A673 (cell line): ENCODE results near the gene GMPPB. TPM values are rescaled to one million over a fixed set of nuclear protein-coding genes. Genes with fewer than 3 reads are reported as not detected.

ENCODE experiments used
- BruUV-seq: library from RNA; stranded (reverse); fragments of 400-500 nt; replicated peaks from 2 replicates; lab custom pipeline; 2021; lab: Mats Ljungman, UMichigan
- CTCF ChIA-PET: fragments of 300-600 bp; sonication (Branson Sonifier 250); formaldehyde crosslinking; loops from one replicate; lab custom pipeline; 2022; ENCODE audit warnings: antibody characterized with exemption; lab: Charles Lee
- POLR2A ChIA-PET: fragments of 300-600 bp; sonication (Branson Sonifier 250); formaldehyde crosslinking; loops from one replicate; lab custom pipeline; 2022; ENCODE audit warnings: antibody characterized with exemption; ENCODE audit not compliant: low non-redundant PET; lab: Charles Lee
- DNase-seq: peaks from one replicate; pipeline ENCODE4 v3.0.0-alpha.2; 2015; ENCODE audit warnings: low spot score
- H3K27ac ChIP-seq: fragments of 200-600 bp; sonication (generic); 2 replicates; pipeline ENCODE4 v1.5.1; 2016; ENCODE audit warnings: mixed run types, low read depth, mild to moderate bottlenecking, mixed read lengths, antibody characterized with exemption, low read length; ENCODE audit not compliant: poor library complexity, severe bottlenecking
- H3K27me3 ChIP-seq: fragments of 200-600 bp; sonication (generic); replicated peaks from 2 replicates; pipeline ENCODE4 v1.6.1; 2017; ENCODE audit warnings: mixed run types, low read depth, mild to moderate bottlenecking, mixed read lengths, antibody characterized with exemption, low read length; ENCODE audit not compliant: insufficient read depth, poor library complexity
- H3K36me3 ChIP-seq: fragments of 200-600 bp; sonication (generic); 2 replicates; pipeline ENCODE4 v1.6.1; 2016; ENCODE audit warnings: mixed run types, mild to moderate bottlenecking, mixed read lengths, antibody characterized with exemption, low read length; ENCODE audit not compliant: insufficient read depth, poor library complexity, severe bottlenecking
- H3K4me1 ChIP-seq: fragments of 200-600 bp; sonication (generic); 2 replicates; pipeline ENCODE4 v1.6.1; 2017; ENCODE audit warnings: mixed run types, mild to moderate bottlenecking, mixed read lengths, antibody characterized with exemption, low read length; ENCODE audit not compliant: insufficient read depth, poor library complexity, severe bottlenecking
- H3K4me3 ChIP-seq: fragments of 200-600 bp; sonication (generic); 2 replicates; pipeline ENCODE4 v1.5.1; 2016; ENCODE audit warnings: low read depth, mixed run types, mild to moderate bottlenecking, mixed read lengths, low read length; ENCODE audit not compliant: poor library complexity, severe bottlenecking
- H3K9me3 ChIP-seq: fragments of 200-600 bp; sonication (generic); 2 replicates; pipeline ENCODE4 v1.6.1; 2016; ENCODE audit warnings: mixed run types, low read depth, mild to moderate bottlenecking, mixed read lengths, antibody characterized with exemption, low read length; ENCODE audit not compliant: poor library complexity, severe bottlenecking
- EZH2 ChIP-seq: fragments of 200-600 bp; sonication (generic); IDR thresholded peaks from 2 replicates; pipeline ENCODE4 v1.6.1; 2017; ENCODE audit warnings: borderline replicate concordance, low read depth, mild to moderate bottlenecking, mixed read lengths, antibody characterized with exemption, low read length; ENCODE audit not compliant: poor library complexity, severe bottlenecking
- intact Hi-C: fragments of 100-400 bp; cut with micrococcal nuclease; formaldehyde crosslinking; loops from one replicate; pipeline ENCODE4 v1.10.0; 2022; ENCODE audit not compliant: unreplicated experiment
- total RNA-seq: library from RNA; stranded (reverse); gene quantifications from 2 replicates; pipeline ENCODE4 v1.2.3, GENCODE V29; 2021
- TF ChIP-seq, protein P1 (sequence below): fragments of 300-800, 200-600 bp; sonication (generic); conservative IDR thresholded peaks from 2 replicates; pipeline ENCODE4 v1.5.1; 2017; ENCODE audit warnings: low read depth, mild to moderate bottlenecking, antibody characterized with exemption, low read length, moderate library complexity, mixed read lengths

GMPPB gene
- total RNA-seq, 1 experiment from 2014 or later: 15.2 TPM

DNA sequence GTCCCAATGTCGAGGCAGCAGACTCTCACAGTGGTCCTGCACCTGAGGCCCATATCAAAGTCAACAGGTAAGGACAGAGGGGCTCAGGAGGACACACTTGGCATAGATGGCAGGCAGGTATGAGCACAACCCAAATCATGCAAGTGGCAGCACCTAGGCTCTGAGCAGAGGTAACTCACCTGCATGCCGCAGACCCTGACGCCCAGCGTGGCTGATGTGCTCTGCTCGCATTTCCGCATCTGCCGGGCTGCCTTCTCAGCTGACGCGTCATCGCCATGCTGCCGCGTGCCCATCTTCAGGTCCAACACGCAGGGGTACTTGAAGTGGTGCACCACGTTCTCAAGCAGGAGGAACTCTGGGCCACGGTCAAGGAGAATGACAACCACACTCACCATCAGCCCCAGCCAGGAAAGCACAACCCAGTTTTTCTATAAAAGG is 4.2 kb upstream of the GMPPB start:
- H3K4me3 ChIP-seq: no peak overlapping the region
- intact Hi-C loops: loop anchor here (10.0 kb wide), 1 partner anchor 117 kb away; no protein-coding TSS in a partner anchor
- CTCF ChIA-PET: no interaction called here
- no peak overlapping the region for H3K27ac ChIP-seq
- POLR2A ChIA-PET: no interaction called here
- no peaks in the 10 kb centered on the region for H3K9me3 ChIP-seq
- no peaks in the 10 kb centered on the region for H3K36me3 ChIP-seq
- no peak for DNase-seq
- BruUV-seq: no TSS peak
- H3K27me3 ChIP-seq: no peaks in the 10 kb centered on the region
- no peak for TF ChIP-seq EZH2
- TF ChIP-seq, protein P1, sequence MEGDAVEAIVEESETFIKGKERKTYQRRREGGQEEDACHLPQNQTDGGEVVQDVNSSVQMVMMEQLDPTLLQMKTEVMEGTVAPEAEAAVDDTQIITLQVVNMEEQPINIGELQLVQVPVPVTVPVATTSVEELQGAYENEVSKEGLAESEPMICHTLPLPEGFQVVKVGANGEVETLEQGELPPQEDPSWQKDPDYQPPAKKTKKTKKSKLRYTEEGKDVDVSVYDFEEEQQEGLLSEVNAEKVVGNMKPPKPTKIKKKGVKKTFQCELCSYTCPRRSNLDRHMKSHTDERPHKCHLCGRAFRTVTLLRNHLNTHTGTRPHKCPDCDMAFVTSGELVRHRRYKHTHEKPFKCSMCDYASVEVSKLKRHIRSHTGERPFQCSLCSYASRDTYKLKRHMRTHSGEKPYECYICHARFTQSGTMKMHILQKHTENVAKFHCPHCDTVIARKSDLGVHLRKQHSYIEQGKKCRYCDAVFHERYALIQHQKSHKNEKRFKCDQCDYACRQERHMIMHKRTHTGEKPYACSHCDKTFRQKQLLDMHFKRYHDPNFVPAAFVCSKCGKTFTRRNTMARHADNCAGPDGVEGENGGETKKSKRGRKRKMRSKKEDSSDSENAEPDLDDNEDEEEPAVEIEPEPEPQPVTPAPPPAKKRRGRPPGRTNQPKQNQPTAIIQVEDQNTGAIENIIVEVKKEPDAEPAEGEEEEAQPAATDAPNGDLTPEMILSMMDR: no peak
- H3K4me1 ChIP-seq: no peaks in the 10 kb centered on the region

DNA sequence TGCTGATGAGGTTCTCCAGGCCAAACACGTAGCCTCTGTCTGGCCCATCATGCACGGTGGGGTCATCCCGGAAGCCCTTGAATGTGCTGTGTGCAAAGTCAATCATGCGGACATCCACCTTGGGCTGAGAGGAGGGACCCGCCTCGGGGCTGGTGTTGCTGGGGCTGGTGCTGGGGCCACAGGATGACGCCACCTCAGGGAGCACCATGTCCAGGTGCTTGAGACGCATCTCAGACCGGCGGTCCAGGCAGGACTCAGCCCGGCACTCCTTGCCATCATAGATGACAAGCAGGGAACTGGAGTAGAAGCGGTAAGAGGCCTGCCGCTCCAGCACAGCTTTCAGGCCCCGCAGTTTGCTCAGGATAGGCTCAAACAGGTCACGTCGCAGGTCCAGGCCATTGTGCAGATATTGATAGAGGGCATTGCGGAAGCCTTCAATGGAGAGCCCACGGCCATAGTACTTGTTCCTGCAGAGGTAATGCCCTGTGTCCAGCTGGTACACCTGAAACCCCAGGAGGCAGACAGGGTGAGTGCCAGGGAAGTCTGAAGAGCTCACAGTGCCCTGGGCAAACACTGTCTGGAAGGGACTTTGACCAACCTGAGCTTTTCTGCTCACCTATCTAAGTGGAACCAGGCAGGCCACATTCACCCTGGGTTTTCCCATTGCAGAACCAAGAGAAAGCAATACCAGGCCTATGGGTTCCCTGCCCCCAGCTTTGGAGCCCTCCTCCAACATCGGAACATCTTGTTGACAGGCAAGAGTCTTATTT is 3.6 kb upstream of the GMPPB start:
- ChIA-PET CTCF (no interaction called here), POLR2A (no interaction called here)
- H3K27me3 ChIP-seq: no peaks in the 10 kb centered on the region
- TF ChIP-seq EZH2: no peak
- TF ChIP-seq, protein P1: no peak
- no peaks in the 10 kb centered on the region for H3K4me1 ChIP-seq
- H3K4me3 ChIP-seq: no peak overlapping the region
- H3K9me3 ChIP-seq: no peaks in the 10 kb centered on the region
- BruUV-seq: no TSS peak
- intact Hi-C loops: loop anchor here (10.0 kb wide), 1 partner anchor 117 kb away; no protein-coding TSS in a partner anchor
- no peak overlapping the region for H3K27ac ChIP-seq
- no peak for DNase-seq
- no peaks in the 10 kb centered on the region for H3K36me3 ChIP-seq

GRCh38 chr3:49725906-49726681 is 2.3 kb upstream of the GMPPB start:
- H3K36me3 ChIP-seq: no peaks in the 10 kb centered on the region
- ChIA-PET CTCF (no interaction called here), POLR2A (no interaction called here)
- no peak overlapping the region for H3K27ac ChIP-seq
- no peaks in the 10 kb centered on the region for H3K9me3 ChIP-seq
- no peak for DNase-seq
- no peak overlapping the region for H3K4me3 ChIP-seq
- intact Hi-C loops: loop anchor here (10.0 kb wide), 1 partner anchor 119 kb away; no protein-coding TSS in a partner anchor
- no peaks in the 10 kb centered on the region for H3K4me1 ChIP-seq
- no peaks in the 10 kb centered on the region for H3K27me3 ChIP-seq
- no TSS peak for BruUV-seq
- TF ChIP-seq, protein P1: no peak
